T47D (cell line): ENCODE data around the gene STAU1.
A peak's percentile ranks its signal among the peaks of the same experiment; 100 is the strongest.

Experiments
- DNase-seq, 2 experiments: peaks; one replicate each; pipeline versions ENCODE4 v3.0.0 to v3.0.0-alpha.2; 2011 to 2012; ENCODE audit warnings: low read depth in 1 of 2, low spot score in 1 of 2
- JUND ChIP-seq: IDR thresholded peaks from 2 replicates; pipeline ENCODE4 v1.6.1; 2012; ENCODE audit warnings: low read depth
- in situ Hi-C: cut with HindIII; loops from 2 replicates; pipeline ENCODE4 v1.10.0; 2016; ENCODE audit warnings: low sequenced_read_pairs, low pct_unique_long_range_greater_than_20kb

The STAU1 gene

GRCh38 chr20:49187851-49188641 is at the start of gene STAU1:
STAU1 (minus strand) TSS chr20:49188334; CDS start chr20:49166201, 22,133 bp downstream.
- in situ Hi-C loops: no loop called here
- TF ChIP-seq JUND: no peak
- DNase-seq: peak; percentile 98 to 99

GRCh38 chr20:49237531-49237930 is 49.4 kb upstream of the STAU1 start:
- no peak for DNase-seq

GRCh38 chr20:49236301-49236700 is 48.2 kb upstream of the STAU1 start:
- in situ Hi-C loops: no loop called here
- TF ChIP-seq JUND: no peak
- no peak for DNase-seq

More at GRCh38 chr20:49237531-49237930, 49.4 kb upstream of the STAU1 start:
- TF ChIP-seq JUND: no peak
- in situ Hi-C loops: no loop called here

- no peak for TF ChIP-seq JUND
- in situ Hi-C loops: no loop called here
Observed at GRCh38 chr20:49234831-49235230, 46.7 kb upstream of the STAU1 start.

GRCh38 chr20:49233226-49233625 is 45.1 kb upstream of the STAU1 start:
- no peak for DNase-seq
- TF ChIP-seq JUND: no peak
- in situ Hi-C loops: no loop called here

More at GRCh38 chr20:49234831-49235230, 46.7 kb upstream of the STAU1 start:
- DNase-seq: no peak

GRCh38 chr20:49231471-49231870 is 43.3 kb upstream of the STAU1 start:
- in situ Hi-C loops: no loop called here
- no peak for TF ChIP-seq JUND
- DNase-seq: no peak

- in situ Hi-C loops: no loop called here
- DNase-seq: no peak
- no peak for TF ChIP-seq JUND
Observed at GRCh38 chr20:49230561-49231133, 42.5 kb upstream of the STAU1 start.

GRCh38 chr20:49230021-49230420 is 41.9 kb upstream of the STAU1 start:
- TF ChIP-seq JUND: no peak
- DNase-seq: no peak
- in situ Hi-C loops: no loop called here

- in situ Hi-C loops: no loop called here
- no peak for TF ChIP-seq JUND
- DNase-seq: no peak
Observed at GRCh38 chr20:49229381-49229780, 41.2 kb upstream of the STAU1 start.

- in situ Hi-C loops: no loop called here
- no peak for DNase-seq
Observed at GRCh38 chr20:49228676-49229075, 40.5 kb upstream of the STAU1 start.

GRCh38 chr20:49225896-49226295 is 37.8 kb upstream of the STAU1 start:
- no peak for DNase-seq
- no peak for TF ChIP-seq JUND
- in situ Hi-C loops: no loop called here

More at GRCh38 chr20:49228676-49229075, 40.5 kb upstream of the STAU1 start:
- TF ChIP-seq JUND: no peak

GRCh38 chr20:49219924-49220831 is 32.0 kb upstream of the STAU1 start:
- TF ChIP-seq JUND: no peak
- DNase-seq: no peak
- in situ Hi-C loops: no loop called here
